Neutrophil (primary cell): ENCODE data around the gene MID1IP1.

ENCODE experiments used
- H3K27ac ChIP-seq: fragments of 200-600 bp; sonication (generic); 2 replicates; pipeline ENCODE4 v1.5.1; 2016; ENCODE audit warnings: mild to moderate bottlenecking, moderate library complexity
- H3K27me3 ChIP-seq: fragments of 200-600 bp; sonication (generic); 2 replicates; pipeline ENCODE4 v1.6.0; 2016; ENCODE audit warnings: mild to moderate bottlenecking
- H3K36me3 ChIP-seq: fragments of 200-600 bp; sonication (generic); 2 replicates; pipeline ENCODE4 v1.5.1; 2017
- H3K4me1 ChIP-seq, 2 experiments: fragments of 200-600 bp in 1 of 2; sonication (generic) in 1 of 2; 1 replicate in 1 of 2; 2 replicates in 1 of 2; pipeline versions ENCODE4 v1.5.1 to v1.6.1; 2013 to 2016; ENCODE audit warnings: low read depth in 1 of 2, low read length in 1 of 2, mild to moderate bottlenecking in 1 of 2, moderate library complexity in 1 of 2; ENCODE audit not compliant: control insufficient read depth in 1 of 2, insufficient read depth in 1 of 2
- H3K4me3 ChIP-seq, 2 experiments: fragments of 200-600 bp in 1 of 2; sonication (generic) in 1 of 2; 1 replicate in 1 of 2; 2 replicates in 1 of 2; pipeline ENCODE4 v1.5.1; 2013 to 2016; ENCODE audit warnings: low read depth in 1 of 2, low read length in 1 of 2, mild to moderate bottlenecking in 1 of 2, moderate library complexity in 1 of 2
- H3K9me3 ChIP-seq: fragments of 200-600 bp; sonication (generic); 2 replicates; pipeline ENCODE4 v1.5.1; 2016
- TF ChIP-seq, protein P1 (sequence below): fragments of 200-600 bp; sonication (generic); IDR thresholded peaks from 2 replicates; pipeline ENCODE4 v1.5.1; 2016; ENCODE audit warnings: antibody characterized with exemption

MID1IP1 gene

DNA sequence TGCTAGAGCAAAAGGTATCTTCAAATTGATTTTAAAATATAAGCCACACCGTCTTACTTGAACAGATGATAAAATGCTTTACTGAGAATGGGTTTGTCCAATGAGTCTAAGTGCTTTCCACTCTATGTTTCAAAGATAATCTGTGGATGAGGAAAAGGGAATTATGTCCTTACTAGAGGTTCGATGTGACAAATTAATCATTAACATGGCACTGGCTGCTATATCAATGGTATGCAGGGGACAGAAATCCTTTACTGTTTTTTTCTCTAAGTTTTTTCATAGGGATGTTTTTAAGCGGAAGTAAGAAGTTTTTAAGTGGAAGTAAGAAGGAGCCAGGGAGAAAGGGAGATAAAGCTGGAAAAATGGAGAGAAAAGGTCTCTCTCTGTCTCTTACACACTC is 38.0 kb downstream of the MID1IP1 start:
- no peak overlapping the region for H3K4me3 ChIP-seq
- no peaks in the 10 kb centered on the region for H3K27me3 ChIP-seq
- TF ChIP-seq, protein P1, sequence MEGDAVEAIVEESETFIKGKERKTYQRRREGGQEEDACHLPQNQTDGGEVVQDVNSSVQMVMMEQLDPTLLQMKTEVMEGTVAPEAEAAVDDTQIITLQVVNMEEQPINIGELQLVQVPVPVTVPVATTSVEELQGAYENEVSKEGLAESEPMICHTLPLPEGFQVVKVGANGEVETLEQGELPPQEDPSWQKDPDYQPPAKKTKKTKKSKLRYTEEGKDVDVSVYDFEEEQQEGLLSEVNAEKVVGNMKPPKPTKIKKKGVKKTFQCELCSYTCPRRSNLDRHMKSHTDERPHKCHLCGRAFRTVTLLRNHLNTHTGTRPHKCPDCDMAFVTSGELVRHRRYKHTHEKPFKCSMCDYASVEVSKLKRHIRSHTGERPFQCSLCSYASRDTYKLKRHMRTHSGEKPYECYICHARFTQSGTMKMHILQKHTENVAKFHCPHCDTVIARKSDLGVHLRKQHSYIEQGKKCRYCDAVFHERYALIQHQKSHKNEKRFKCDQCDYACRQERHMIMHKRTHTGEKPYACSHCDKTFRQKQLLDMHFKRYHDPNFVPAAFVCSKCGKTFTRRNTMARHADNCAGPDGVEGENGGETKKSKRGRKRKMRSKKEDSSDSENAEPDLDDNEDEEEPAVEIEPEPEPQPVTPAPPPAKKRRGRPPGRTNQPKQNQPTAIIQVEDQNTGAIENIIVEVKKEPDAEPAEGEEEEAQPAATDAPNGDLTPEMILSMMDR, result no peak
- H3K4me1 ChIP-seq, result no peaks in the 10 kb centered on the region
- H3K27ac ChIP-seq, result no peak overlapping the region
- H3K9me3 ChIP-seq, result no peaks in the 10 kb centered on the region
- no peaks in the 10 kb centered on the region for H3K36me3 ChIP-seq

DNA sequence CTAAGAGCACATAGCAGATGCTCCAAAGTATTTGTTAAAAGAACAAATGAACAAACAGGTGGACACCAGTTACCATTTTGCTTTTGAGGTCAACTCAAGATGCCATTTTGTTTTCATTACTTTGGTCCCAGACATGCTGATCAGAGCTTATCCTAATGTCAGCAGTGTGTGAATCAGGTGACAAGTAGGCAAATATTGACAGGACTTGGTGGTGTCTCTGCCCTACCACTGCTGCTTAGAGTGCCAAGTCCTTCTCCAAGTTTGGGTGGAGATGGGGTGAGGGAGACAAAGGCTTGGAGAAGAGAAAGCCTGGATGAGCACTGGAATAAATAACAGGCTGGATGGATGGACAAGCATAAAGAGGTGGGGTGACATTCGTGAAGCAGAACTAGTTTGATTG is 38.7 kb downstream of the MID1IP1 start:
- Histone ChIP-seq H3K4me1 (no peaks in the 10 kb centered on the region), H3K4me3 (no peak overlapping the region), H3K27ac (no peak overlapping the region), H3K27me3 (no peaks in the 10 kb centered on the region), H3K36me3 (no peaks in the 10 kb centered on the region), H3K9me3 (no peaks in the 10 kb centered on the region)
- TF ChIP-seq, protein P1, result no peak

DNA sequence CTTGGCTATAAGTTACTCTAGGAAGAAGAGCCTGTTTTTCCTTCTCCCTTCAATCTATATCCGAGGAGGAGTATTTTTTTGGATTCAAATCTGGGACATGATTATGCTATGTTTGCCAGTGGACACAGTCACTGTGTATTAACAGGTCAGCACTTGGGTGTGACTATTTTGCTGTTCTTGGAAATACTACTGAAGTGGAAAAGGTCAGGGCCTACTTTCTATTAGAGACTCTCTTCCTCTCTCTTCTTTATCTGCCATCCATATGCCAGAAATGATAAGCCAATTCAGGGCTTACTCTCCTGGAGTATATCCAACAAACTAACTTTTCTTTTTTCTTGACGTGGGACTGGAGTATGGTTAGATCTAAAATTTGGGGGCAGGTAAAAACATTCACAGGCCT is 40.5 kb downstream of the MID1IP1 start:
- H3K27ac ChIP-seq, result no peak overlapping the region
- no peak overlapping the region for H3K4me3 ChIP-seq
- TF ChIP-seq, protein P1, result no peak
- H3K36me3 ChIP-seq, result no peaks in the 10 kb centered on the region
- H3K4me1 ChIP-seq, result no peaks in the 10 kb centered on the region
- H3K9me3 ChIP-seq, result no peaks in the 10 kb centered on the region
- no peaks in the 10 kb centered on the region for H3K27me3 ChIP-seq

DNA sequence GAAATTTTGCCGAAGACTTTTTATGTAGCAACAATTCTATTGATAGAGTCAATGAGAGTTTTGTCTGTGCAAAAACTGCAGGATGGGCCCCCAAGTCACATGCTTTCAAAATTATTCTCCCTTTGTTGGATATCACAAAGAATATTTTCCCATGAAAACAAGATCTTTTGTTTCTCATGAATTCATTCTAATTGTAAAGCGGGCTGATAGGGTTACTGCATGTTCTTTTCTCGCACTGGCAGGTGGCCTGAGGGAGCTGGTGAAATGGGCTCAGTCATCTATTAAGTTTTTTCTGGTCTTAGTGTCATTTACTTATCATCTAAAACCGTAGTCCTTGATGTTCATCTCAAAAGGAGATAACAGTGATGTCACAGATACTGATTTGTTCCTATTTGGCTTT is 44.2 kb downstream of the MID1IP1 start:
- Histone ChIP-seq H3K27ac (no peak overlapping the region), H3K36me3 (no peaks in the 10 kb centered on the region), H3K4me1 (no peaks in the 10 kb centered on the region), H3K27me3 (no peaks in the 10 kb centered on the region), H3K9me3 (no peaks in the 10 kb centered on the region), H3K4me3 (no peak overlapping the region)
- TF ChIP-seq, protein P1, result no peak

DNA sequence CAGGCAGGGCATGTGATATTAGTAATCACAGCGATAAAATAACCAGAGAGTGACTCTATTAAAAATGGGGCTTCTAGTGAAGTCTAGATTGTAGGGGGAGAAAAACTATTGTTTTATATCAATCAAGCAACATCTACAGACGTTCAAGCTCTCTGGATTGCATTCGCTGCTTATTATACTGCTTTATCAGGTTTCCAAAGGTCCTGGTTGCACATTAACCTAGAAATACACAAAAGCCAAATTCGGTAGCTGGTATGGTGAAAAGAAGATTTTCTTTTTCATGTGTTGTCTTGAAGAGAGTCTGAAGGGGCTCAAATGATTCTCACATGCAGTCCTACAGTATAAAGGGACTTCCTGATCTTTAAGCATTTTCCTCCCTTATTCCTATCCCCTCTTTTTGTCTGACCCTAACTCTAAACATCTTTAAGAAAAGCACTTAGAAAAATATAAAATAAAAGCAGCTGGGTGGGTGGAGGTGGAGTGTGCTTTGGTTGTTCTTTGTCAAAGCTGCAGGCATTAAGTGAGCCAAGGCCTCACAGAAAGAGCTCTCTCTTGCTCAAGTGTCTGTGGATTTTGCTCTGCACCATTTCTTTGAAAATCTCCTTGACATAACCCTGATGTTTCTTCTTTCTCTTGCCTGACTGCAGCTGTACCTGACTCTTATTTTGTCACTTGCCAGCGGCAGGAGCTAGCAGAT is 46.1 kb downstream of the MID1IP1 start:
- no peaks in the 10 kb centered on the region for H3K9me3 ChIP-seq
- H3K4me1 ChIP-seq, result no peaks in the 10 kb centered on the region
- no peak overlapping the region for H3K27ac ChIP-seq
- H3K27me3 ChIP-seq, result no peaks in the 10 kb centered on the region
- H3K4me3 ChIP-seq, result no peak overlapping the region
- TF ChIP-seq, protein P1, result no peak
- H3K36me3 ChIP-seq, result no peaks in the 10 kb centered on the region

DNA sequence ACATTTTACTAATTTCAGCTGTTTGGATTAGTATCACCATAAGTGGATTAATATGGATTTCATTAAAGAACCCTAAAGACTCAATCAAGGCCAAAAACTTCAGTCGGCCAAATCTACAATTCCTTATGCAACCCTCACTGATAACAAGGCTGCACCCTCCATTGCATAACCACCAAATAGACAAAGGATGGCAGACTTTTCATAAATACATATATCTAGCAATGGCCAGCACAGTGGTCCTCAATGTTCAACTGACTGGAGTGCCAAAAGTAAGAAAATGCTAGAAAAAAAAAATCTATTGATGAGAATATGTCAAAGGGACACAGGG is 46.6 kb downstream of the MID1IP1 start:
- H3K4me3 ChIP-seq, result no peak overlapping the region
- H3K36me3 ChIP-seq, result no peaks in the 10 kb centered on the region
- H3K4me1 ChIP-seq, result no peaks in the 10 kb centered on the region
- H3K27me3 ChIP-seq, result no peaks in the 10 kb centered on the region
- H3K9me3 ChIP-seq, result no peaks in the 10 kb centered on the region
- TF ChIP-seq, protein P1, result no peak
- H3K27ac ChIP-seq, result no peak overlapping the region
